Muscle of leg (tissue), 11 donors: ENCODE data around the gene NBAS. TPM values are rescaled to one million over a fixed set of nuclear protein-coding genes. Genes with fewer than 3 reads are reported as not detected.

Source experiments
- DNase-seq: peaks from one replicate; pipeline ENCODE4 v3.0.0; 2013
- H3K27ac ChIP-seq: one replicate; pipeline ENCODE4 v1.5.1; 2013; ENCODE audit warnings: mild to moderate bottlenecking, low read length, control low read depth
- H3K27me3 ChIP-seq: one replicate; pipeline ENCODE4 v1.6.1; 2013; ENCODE audit warnings: low read length; ENCODE audit not compliant: control insufficient read depth, insufficient read depth
- H3K36me3 ChIP-seq: one replicate; pipeline ENCODE4 v1.6.1; 2013; ENCODE audit warnings: low read length; ENCODE audit not compliant: control insufficient read depth, insufficient read depth
- H3K4me1 ChIP-seq: one replicate; pipeline ENCODE4 v1.6.1; 2013; ENCODE audit warnings: low read length; ENCODE audit not compliant: control insufficient read depth, insufficient read depth
- H3K4me3 ChIP-seq: one replicate; pipeline ENCODE4 v1.5.1; 2013; ENCODE audit warnings: low read length, control low read depth
- H3K9me3 ChIP-seq: replicated peaks from 2 replicates; pipeline ENCODE4 v1.6.1; 2013; ENCODE audit warnings: low read depth, low read length; ENCODE audit not compliant: control insufficient read depth
- WGBS: methylation state at CpG from one replicate; pipeline ENCODE4 v1.1.5; 2013; ENCODE audit warnings: missing lambda C conversion rate; ENCODE audit not compliant: insufficient coverage; 5-methylcytosine and 5-hydroxymethylcytosine counted together
- polyA plus RNA-seq, 8 donors: library from polyadenylated mRNA; unstranded; fragments of 120-200 nt; gene quantifications; one replicate each; pipeline versions ENCODE4 v1.2.1 to v1.2.3, GENCODE V29; 2013; ENCODE audit warnings: inconsistent platforms in 1 of 8, low replicate concordance in 1 of 8; ENCODE audit not compliant: insufficient read length in 8 of 8, insufficient read depth in 1 of 8
- total RNA-seq: library from RNA; stranded (reverse); fragments of 120-200 nt; gene quantifications from one replicate; pipeline ENCODE4 v1.2.4, GENCODE V29; 2013

NBAS gene
- total and polyA plus RNA-seq, 9 donors: 33.3 to 57.5 (median 36.1) TPM

DNA sequence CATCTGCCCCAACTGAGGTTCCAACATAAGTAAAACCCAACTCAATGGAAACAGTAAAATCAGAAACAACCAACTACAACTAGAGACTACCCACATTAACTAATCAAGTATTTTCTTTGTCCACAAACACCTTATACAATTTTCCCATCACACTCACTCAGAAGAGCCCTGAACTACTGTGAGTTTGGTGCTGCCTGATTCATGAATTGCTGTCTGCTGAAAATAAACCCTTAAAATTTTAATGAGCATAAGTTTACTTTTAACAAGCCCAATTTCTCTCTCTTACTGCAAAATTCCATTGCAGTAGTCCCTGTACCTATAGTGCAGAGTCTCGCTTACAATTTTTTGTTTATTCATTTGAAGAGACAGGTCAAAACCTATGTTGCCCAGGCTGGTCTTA, 203.9 kb downstream of the NBAS start:
- no peaks in the 10 kb centered on the region for H3K27me3 ChIP-seq
- WGBS: 100% methylated on average over 1 of the region's 1 CpG
- no peaks in the 10 kb centered on the region for H3K9me3 ChIP-seq
- H3K4me3 ChIP-seq: no peak overlapping the region
- no peak overlapping the region for H3K27ac ChIP-seq
- peaks cover 3% of the 10 kb centered on the region for H3K4me1 ChIP-seq
- peaks cover 18% of the 10 kb centered on the region for H3K36me3 ChIP-seq
- DNase-seq: no peak

DNA sequence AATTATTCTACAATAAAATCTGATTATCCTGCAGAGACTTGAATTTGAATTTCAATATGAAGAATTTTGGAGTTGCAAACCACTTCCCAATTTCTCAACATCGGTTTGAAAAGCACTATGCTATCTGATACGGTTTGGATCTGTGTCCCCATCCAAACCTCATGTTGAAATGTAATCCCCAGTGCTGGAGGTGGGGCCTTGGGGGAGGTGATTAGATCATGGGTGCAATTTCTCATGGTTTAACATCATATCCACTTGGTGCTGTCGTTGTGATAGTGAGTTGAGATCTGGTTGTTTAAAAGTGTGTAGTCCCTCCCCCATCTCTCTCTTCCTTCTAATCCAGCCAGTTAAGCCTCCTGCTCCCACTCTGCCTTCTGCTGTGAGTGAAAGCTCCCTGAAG, 205.7 kb downstream of the NBAS start:
- no CpG with 5 or more reads among the region's 3 CpGs for WGBS
- Histone ChIP-seq H3K4me3 (no peak overlapping the region), H3K27ac (no peak overlapping the region), H3K9me3 (no peaks in the 10 kb centered on the region), H3K4me1 (peaks cover 3% of the 10 kb centered on the region), H3K36me3 (peaks cover 21% of the 10 kb centered on the region), H3K27me3 (no peaks in the 10 kb centered on the region)
- no peak for DNase-seq

DNA sequence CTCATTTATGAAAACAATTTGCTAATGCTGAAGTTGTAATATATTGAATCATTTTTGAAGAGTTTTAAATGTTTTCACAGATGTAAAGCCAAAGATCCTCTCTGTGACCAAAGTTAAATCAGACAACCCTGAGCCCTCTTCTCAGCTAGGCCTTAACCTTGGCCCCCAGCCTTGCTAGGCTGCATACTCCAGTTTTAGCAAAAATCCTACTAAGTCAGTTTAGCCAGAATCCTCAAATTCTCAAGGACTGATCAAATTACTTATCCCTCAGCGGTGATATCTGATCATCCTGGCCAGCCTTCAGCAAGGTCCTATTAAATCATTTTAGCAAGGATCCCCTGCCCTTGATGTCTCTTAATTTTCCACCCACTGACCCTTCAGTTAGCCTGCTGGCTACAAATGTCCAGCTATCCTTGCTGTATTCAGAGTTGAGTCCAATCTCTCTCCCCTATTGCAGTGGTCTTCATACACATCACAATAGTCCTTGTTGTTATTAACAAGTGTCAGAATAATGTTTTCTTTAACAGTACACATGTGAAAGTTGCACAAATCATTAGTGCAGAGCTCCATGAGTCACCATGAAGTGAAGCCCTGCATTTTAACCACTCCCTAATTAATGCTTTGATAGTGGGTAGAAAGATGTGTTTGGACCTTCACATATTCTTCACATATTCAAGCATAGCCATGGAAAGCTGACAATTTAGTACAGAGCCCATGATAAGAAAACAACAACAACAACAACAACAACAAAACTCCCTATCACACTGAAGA, 206.4 kb downstream of the NBAS start:
- 25% methylated on average over 1 of the region's 1 CpG for WGBS
- peaks cover 22% of the 10 kb centered on the region for H3K36me3 ChIP-seq
- no peaks in the 10 kb centered on the region for H3K27me3 ChIP-seq
- peak; percentile 7 for DNase-seq
- H3K27ac ChIP-seq: no peak overlapping the region
- peaks cover 3% of the 10 kb centered on the region for H3K4me1 ChIP-seq
- H3K9me3 ChIP-seq: no peaks in the 10 kb centered on the region
- H3K4me3 ChIP-seq: no peak overlapping the region

DNA sequence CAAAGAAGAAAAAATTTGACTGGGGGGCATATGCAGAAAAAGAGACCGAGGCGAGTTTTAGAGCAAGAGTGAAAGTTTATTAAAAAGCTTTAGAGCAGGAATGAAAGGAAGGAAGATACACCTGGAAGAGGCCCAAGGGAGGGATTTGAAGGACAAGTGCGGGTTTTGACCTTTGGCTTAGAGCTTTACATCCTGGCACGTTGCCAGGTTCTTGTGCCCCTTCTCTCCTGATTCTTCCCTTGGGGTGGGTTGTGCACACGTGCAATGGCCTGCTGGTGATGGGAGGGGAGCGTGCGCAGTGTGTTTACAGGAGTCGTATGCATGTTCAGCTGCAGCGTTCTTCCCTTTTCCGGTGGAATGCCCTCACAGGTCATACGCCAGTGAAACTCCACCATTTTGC, 208.8 kb downstream of the NBAS start:
- H3K4me1 ChIP-seq: peaks cover 3% of the 10 kb centered on the region
- peak; percentile 3 for DNase-seq
- H3K36me3 ChIP-seq: peaks cover 23% of the 10 kb centered on the region
- no peak overlapping the region for H3K27ac ChIP-seq
- H3K4me3 ChIP-seq: no peak overlapping the region
- H3K27me3 ChIP-seq: no peaks in the 10 kb centered on the region
- 89% methylated on average over 5 of the region's 11 CpGs for WGBS
- no peaks in the 10 kb centered on the region for H3K9me3 ChIP-seq

DNA sequence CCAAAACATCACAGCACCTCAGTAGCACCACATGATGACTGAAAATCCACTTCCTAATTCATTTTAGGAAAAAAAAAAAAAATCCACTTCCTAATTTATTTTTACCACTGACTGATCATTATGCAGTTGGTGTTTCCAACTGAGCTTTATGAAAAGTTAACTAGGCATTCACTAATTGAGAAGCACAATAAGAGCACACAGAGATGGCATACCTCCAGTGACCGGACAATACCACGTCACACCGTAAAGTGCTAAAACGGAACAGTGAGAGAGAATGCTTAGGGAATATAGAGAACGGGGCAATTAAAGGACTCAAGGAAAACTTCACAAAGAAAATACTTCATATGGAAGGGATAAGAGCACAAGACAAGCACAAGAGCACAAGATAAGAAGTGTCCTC, 212.5 kb downstream of the NBAS start:
- Histone ChIP-seq H3K9me3 (no peaks in the 10 kb centered on the region), H3K27ac (no peak overlapping the region), H3K36me3 (peaks cover 16% of the 10 kb centered on the region), H3K4me3 (no peak overlapping the region), H3K27me3 (no peaks in the 10 kb centered on the region), H3K4me1 (no peaks in the 10 kb centered on the region)
- no peak for DNase-seq
- no CpG with 5 or more reads among the region's 5 CpGs for WGBS

DNA sequence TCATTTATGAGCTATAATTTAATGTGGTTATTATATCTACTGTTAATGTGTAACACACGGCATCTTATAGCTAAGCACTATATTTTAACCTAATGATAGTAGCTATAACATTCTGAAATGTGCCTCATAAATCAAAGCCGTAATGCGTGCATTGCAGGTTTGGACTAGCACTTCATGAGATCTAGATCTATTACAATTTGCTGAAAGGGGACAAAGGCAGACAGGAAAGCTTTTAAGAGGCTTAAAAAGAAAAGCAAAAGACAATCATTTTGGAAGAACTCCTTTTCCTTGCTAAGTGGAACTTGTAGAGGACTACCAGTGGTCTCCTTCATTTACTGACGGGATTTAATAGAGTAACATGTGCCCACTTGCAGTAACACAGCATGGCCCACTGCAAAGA, 213.1 kb downstream of the NBAS start:
- Histone ChIP-seq H3K36me3 (peaks cover 13% of the 10 kb centered on the region), H3K4me1 (no peaks in the 10 kb centered on the region), H3K27ac (no peak overlapping the region), H3K27me3 (no peaks in the 10 kb centered on the region), H3K9me3 (no peaks in the 10 kb centered on the region), H3K4me3 (no peak overlapping the region)
- no peak for DNase-seq
- no CpG with 5 or more reads among the region's 4 CpGs for WGBS

DNA sequence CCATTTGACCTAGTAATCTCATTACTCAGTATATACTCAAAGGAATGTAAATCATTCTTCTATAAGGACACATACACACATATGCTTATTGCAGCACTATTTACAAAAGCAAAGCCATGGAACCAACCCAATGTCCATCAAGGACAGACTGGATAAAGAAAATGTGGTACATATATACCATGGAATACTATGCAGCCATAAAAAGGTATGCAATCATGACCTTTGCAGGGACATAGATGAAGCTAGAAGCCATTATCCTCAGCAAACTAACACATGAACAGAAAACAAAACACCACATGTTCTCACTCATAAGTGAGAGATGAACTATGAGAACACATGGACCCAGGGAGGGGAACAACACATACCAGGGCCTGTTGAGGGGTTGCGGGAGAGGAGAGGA, 214.5 kb downstream of the NBAS start:
- Histone ChIP-seq H3K36me3 (peaks cover 6% of the 10 kb centered on the region), H3K9me3 (no peaks in the 10 kb centered on the region), H3K4me1 (no peaks in the 10 kb centered on the region), H3K27ac (no peak overlapping the region), H3K4me3 (no peak overlapping the region), H3K27me3 (no peaks in the 10 kb centered on the region)
- DNase-seq: no peak
- WGBS: no CpG with 5 or more reads among the region's 1 CpG

DNA sequence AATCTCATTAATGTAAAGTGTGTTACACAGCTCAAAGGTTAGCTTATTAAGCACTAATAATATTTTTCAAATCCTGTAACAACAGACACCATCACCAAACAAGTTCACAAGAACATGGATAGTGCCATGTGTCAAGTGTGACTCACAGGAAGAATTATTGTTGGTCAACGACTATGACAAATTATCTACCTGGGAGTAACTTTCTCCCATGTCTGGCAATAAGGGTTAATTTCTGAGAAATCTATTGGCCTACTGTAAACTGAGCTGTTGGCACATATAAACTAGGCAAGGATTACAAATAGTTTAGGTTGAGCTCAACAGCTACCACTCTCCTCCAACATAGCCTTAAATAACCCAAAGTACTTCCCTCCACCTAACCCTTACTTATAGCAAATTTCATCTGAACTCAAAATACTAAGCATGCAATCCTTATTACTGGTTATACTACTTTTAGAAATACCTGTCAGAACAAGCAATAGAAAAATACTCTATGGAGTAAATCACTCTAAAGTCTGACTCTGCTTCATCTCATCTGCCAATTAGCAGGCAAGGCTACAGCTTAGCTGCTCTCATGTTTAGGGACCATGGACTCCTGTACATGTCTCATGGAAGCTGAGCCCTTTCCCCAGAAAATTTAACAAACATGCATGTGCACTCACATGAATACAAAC, 223.0 kb downstream of the NBAS start:
- no peak overlapping the region for H3K27ac ChIP-seq
- H3K4me3 ChIP-seq: no peak overlapping the region
- H3K9me3 ChIP-seq: no peaks in the 10 kb centered on the region
- WGBS: no CpG with 5 or more reads among the region's 1 CpG
- H3K36me3 ChIP-seq: peaks cover 2% of the 10 kb centered on the region
- DNase-seq: no peak
- no peaks in the 10 kb centered on the region for H3K27me3 ChIP-seq
- H3K4me1 ChIP-seq: no peaks in the 10 kb centered on the region

DNA sequence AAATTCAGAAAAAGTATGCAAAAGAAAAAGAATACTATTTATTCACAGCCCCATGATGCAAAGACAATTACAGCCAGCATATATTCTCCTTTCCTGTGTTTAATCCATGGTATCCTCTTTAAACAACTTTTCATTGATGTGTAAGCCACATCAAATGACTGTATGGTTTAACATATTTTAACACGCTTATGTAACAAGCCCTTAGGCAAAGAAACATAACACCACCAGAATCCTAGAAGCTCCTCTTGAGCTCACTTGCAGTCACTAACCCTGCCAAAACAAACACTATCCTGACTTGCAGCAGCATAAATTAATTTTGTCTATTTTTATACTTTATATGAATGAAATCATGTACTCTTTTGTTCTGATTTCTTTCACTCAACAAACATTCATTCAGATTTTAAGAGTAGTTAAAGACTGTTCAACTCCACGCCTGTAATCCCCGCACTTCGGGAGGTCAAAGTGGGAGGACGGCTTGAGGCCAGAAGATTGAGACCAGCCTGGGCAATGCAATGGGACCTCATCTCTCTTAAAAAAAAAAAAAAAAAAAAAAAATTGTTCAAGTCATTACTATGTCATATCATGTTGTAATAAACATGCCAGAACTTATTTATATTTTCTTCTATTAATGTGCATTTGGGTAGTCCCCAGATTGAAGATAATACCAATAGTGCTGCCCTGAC, 226.3 kb downstream of the NBAS start:
- Histone ChIP-seq H3K27ac (no peak overlapping the region), H3K36me3 (peaks cover 9% of the 10 kb centered on the region), H3K27me3 (no peaks in the 10 kb centered on the region), H3K4me3 (no peak overlapping the region), H3K9me3 (no peaks in the 10 kb centered on the region), H3K4me1 (no peaks in the 10 kb centered on the region)
- no CpG with 5 or more reads among the region's 5 CpGs for WGBS
- peak; percentile 7 for DNase-seq

DNA sequence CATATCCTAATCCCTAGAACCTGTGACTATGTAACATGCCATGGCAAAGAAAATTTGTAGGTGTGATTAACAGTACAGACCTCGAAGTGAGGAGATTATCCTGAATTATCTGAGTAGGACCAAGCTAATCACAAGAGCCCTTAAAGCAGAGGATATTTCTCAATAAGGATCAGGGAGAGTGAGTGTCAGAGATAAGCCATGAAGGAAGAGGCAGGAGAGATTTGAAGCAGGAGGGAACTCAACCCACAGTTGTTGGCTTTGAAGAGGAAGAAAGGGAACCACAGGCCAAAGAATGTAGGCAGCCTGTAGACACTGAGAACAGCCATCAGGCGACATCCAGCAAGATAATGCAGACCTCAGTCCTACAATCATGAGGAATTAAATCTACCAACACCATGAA, 229.3 kb downstream of the NBAS start:
- no peaks in the 10 kb centered on the region for H3K4me1 ChIP-seq
- H3K27ac ChIP-seq: no peak overlapping the region
- no CpG with 5 or more reads among the region's 2 CpGs for WGBS
- H3K4me3 ChIP-seq: no peak overlapping the region
- no peaks in the 10 kb centered on the region for H3K27me3 ChIP-seq
- DNase-seq: no peak
- H3K36me3 ChIP-seq: peaks cover 12% of the 10 kb centered on the region
- no peaks in the 10 kb centered on the region for H3K9me3 ChIP-seq
